Measurements from ENCODE around the gene RNF26. TPM values are rescaled to one million over a fixed set of nuclear protein-coding genes. Genes with fewer than 3 reads are reported as not detected.

The RNF26 gene
- total RNA-seq, 1 experiment from 2014 or later = 90.6 TPM

GRCh38 chr11:119309953-119310681, 24.2 kb upstream of the RNF26 start (continued):
- no peak for TF ChIP-seq HMGA2 (CRISPR knock-in tag; IDR thresholded peaks at IDR 0.05)
- no peak for TF ChIP-seq CDX4 (CRISPR knock-in tag; IDR thresholded peaks at IDR 0.05; ENCODE audit: borderline replicate concordance)

DNA sequence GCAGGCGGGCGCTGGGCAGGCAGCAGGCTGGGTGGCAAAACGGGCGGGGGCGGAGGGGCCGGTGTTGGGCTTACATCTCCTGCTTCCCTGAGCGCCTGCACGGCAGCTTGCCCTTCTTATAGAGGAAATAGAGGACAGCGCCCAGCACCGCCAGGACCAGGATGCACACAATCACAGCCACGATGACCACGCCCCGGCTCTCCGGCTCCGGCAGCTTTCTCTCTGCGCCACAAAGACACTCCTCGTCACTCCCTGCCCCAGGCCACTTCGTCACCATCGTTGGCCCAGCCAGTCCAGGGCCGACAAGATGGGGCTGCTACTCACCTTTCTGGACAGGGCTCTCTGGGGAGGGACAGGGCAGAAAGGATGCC, 23.7 kb upstream of the RNF26 start:
- TF ChIP-seq SP1 (CRISPR knock-in tag; conservative IDR thresholded peaks at IDR 0.05) (no peak), JAZF1 (CRISPR knock-in tag; IDR thresholded peaks at IDR 0.05) (no peak)
- TF ChIP-seq, protein P1, sequence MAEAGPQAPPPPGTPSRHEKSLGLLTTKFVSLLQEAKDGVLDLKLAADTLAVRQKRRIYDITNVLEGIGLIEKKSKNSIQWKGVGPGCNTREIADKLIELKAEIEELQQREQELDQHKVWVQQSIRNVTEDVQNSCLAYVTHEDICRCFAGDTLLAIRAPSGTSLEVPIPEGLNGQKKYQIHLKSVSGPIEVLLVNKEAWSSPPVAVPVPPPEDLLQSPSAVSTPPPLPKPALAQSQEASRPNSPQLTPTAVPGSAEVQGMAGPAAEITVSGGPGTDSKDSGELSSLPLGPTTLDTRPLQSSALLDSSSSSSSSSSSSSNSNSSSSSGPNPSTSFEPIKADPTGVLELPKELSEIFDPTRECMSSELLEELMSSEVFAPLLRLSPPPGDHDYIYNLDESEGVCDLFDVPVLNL (CRISPR knock-in tag; IDR thresholded peaks at IDR 0.05; ENCODE audit: borderline replicate concordance, low read depth) = no peak
- H3K4me3 Mint-ChIP-seq = no peak overlapping the region
- peaks cover 19% of the 10 kb centered on the region for H3K36me3 Mint-ChIP-seq
- H3K4me1 Mint-ChIP-seq = peaks cover 23% of the 10 kb centered on the region
- peaks cover 15% of the 10 kb centered on the region for H3K27me3 Mint-ChIP-seq (ENCODE audit: low read depth)
- DNase-seq (ENCODE audit: low spot score) (no peak), ATAC-seq (no peak)
- H3K9me3 Mint-ChIP-seq = no peaks in the 10 kb centered on the region
- ChIA-PET CTCF (interaction anchor here (1.2 to 1.5 kb wide), 2 partner anchors 11 to 164 kb away, joined by 3 to 7 read pairs; no protein-coding TSS in a partner anchor), POLR2A (interaction anchor here (1.1 kb wide), 1 partner anchor 10 kb away, joined by 5 read pairs; no protein-coding TSS in a partner anchor)
- H3K27ac Mint-ChIP-seq = no peak overlapping the region

GRCh38 chr11:119314726-119315125, 19.6 kb upstream of the RNF26 start:
- no peak for DNase-seq (ENCODE audit: low spot score)
- no peak for ATAC-seq
- TF ChIP-seq STAT6 (CRISPR knock-in tag; conservative IDR thresholded peaks at IDR 0.05; ENCODE audit: low read depth) = no peak
- TF ChIP-seq ZNF416 (CRISPR knock-in tag; IDR thresholded peaks at IDR 0.05) = 0 out of 2 replicates have a peak, but pooled peaks have one; percentile 40
- Mint-ChIP-seq H3K27ac (no peak overlapping the region), H3K9me3 (no peaks in the 10 kb centered on the region), H3K36me3 (peaks cover 9% of the 10 kb centered on the region), H3K4me3 (peak overlapping the region; percentile 69), H3K4me1 (peaks cover 33% of the 10 kb centered on the region), H3K27me3 (ENCODE audit: low read depth) (peaks cover 44% of the 10 kb centered on the region)
- ChIA-PET POLR2A (interaction anchor here (1.2 to 4.7 kb wide), 4 partner anchors 8 to 24 kb away, joined by 3 to 35 read pairs (median 6); partner anchors contain the start of gene RNF26), CTCF (interaction anchor here (0.5 to 13.7 kb wide), 14 partner anchors 8 to 703 kb away, joined by 3 to 387 read pairs (median 4); partner anchors contain the start of genes ABCG4, C1QTNF5, CBL and RNF26)

- TF ChIP-seq FOXK1 (CRISPR knock-in tag; IDR thresholded peaks at IDR 0.05) (no peak), SMAD3 (CRISPR knock-in tag; IDR thresholded peaks at IDR 0.05; ENCODE audit: borderline replicate concordance) (0 out of 2 replicates have a peak, but pooled peaks have one; percentile 28), SP1 (CRISPR knock-in tag; conservative IDR thresholded peaks at IDR 0.05) (0 out of 2 replicates have a peak, but pooled peaks have one; percentile 24), NFE2L1 (CRISPR knock-in tag; IDR thresholded peaks at IDR 0.05) (no peak)
- no peaks in the 10 kb centered on the region for H3K9me3 Mint-ChIP-seq
- peaks cover 7% of the 10 kb centered on the region for H3K36me3 Mint-ChIP-seq
- ChIA-PET CTCF (interaction anchor here (0.5 to 13.7 kb wide), 15 partner anchors 9 to 259 kb away, joined by 3 to 387 read pairs (median 4); partner anchors contain the start of genes ABCG4, C1QTNF5, CBL and HYOU1), POLR2A (interaction anchor here (0.9 to 4.7 kb wide), 6 partner anchors 8 to 571 kb away, joined by 3 to 35 read pairs (median 4); partner anchors contain the start of genes CBL and RNF26)
- H3K27ac Mint-ChIP-seq = no peak overlapping the region
- DNase-seq (ENCODE audit: low spot score) = peak; percentile 74
- peaks cover 44% of the 10 kb centered on the region for H3K27me3 Mint-ChIP-seq (ENCODE audit: low read depth)
- peaks cover 37% of the 10 kb centered on the region for H3K4me1 Mint-ChIP-seq
- peak overlapping the region; percentile 69 for H3K4me3 Mint-ChIP-seq
- ATAC-seq = peak; percentile 29
These were observed 19.0 kb upstream of the RNF26 start for GRCh38 chr11:119315131-119316015.
